IMR-90 (cell line): ENCODE data around the gene PSME3. TPM values are rescaled to one million over a fixed set of nuclear protein-coding genes. Genes with fewer than 3 reads are reported as not detected.

Experiments
- ATAC-seq: fragments of 200-7000 bp; cut with Tn5 transposase; 2 replicates; pipeline ENCODE4 v1.9.1; 2020; ENCODE audit warnings: low read depth, mild to moderate bottlenecking, moderate library complexity
- BruUV-seq: library from RNA; stranded (reverse); fragments of 400-500 nt; replicated peaks from 2 replicates; lab custom pipeline; 2021; lab: Mats Ljungman, UMichigan
- CTCF ChIA-PET: fragments of 300-600 bp; formaldehyde crosslinking; extraction: SDS; loops from one replicate; lab custom pipeline; 2021; ENCODE audit warnings: antibody characterized with exemption; lab: Yijun Ruan, JAX
- POLR2A ChIA-PET: fragments of 300-600 bp; sonication (Branson Sonifier 250); formaldehyde crosslinking; loops from one replicate; lab custom pipeline; 2022; ENCODE audit warnings: antibody characterized with exemption; ENCODE audit not compliant: unreplicated experiment; lab: Charles Lee
- DNase-seq: peaks from one replicate; pipeline ENCODE4 v3.0.0; 2013
- H2AFZ ChIP-seq: replicated peaks from 2 replicates; pipeline ENCODE3; 2013; ENCODE audit warnings: low read length, mild to moderate bottlenecking; ENCODE audit not compliant: poor library complexity
- H2AK5ac ChIP-seq: 2 replicates; pipeline ENCODE4 v1.6.1; 2013; ENCODE audit warnings: low read depth, low read length, inconsistent platforms
- H2AK9ac ChIP-seq: replicated peaks from 2 replicates; pipeline ENCODE3; 2013; ENCODE audit warnings: mild to moderate bottlenecking, low read depth, low read length, moderate library complexity; ENCODE audit not compliant: poor library complexity
- H2BK120ac ChIP-seq: 2 replicates; pipeline ENCODE4 v1.6.1; 2013; ENCODE audit warnings: low read depth, low read length, inconsistent platforms
- H2BK15ac ChIP-seq: 3 replicates; pipeline ENCODE4 v1.6.1; 2013; ENCODE audit warnings: low read depth, low read length, inconsistent platforms
- H2BK20ac ChIP-seq: 2 replicates; pipeline ENCODE4 v1.6.1; 2013; ENCODE audit warnings: low read depth, mild to moderate bottlenecking, inconsistent platforms, low read length, moderate library complexity
- H2BK5ac ChIP-seq: 2 replicates; pipeline ENCODE4 v1.6.1; 2013; ENCODE audit warnings: mild to moderate bottlenecking, low read depth, low read length, inconsistent platforms; ENCODE audit not compliant: poor library complexity, severe bottlenecking
- H3K14ac ChIP-seq: replicated peaks from 2 replicates; pipeline ENCODE4 v1.6.1; 2013; ENCODE audit warnings: low read depth, low read length, inconsistent platforms
- H3K18ac ChIP-seq: 2 replicates; pipeline ENCODE4 v1.6.1; 2013; ENCODE audit warnings: low read depth, low read length, control low read depth
- H3K23ac ChIP-seq: 2 replicates; pipeline ENCODE4 v1.6.1; 2013; ENCODE audit warnings: low read depth, low read length, inconsistent platforms
- H3K27ac ChIP-seq: 2 replicates; pipeline ENCODE4 v1.5.1; 2013; ENCODE audit warnings: mild to moderate bottlenecking, control low read depth, low read length; ENCODE audit not compliant: insufficient read depth
- H3K27me3 ChIP-seq: 2 replicates; pipeline ENCODE4 v1.6.1; 2013; ENCODE audit warnings: low read length; ENCODE audit not compliant: control insufficient read depth, insufficient read depth
- H3K36me3 ChIP-seq: 2 replicates; pipeline ENCODE4 v1.6.1; 2013; ENCODE audit warnings: low read length, mixed read lengths; ENCODE audit not compliant: control insufficient read depth, insufficient read depth
- H3K4ac ChIP-seq: 2 replicates; pipeline ENCODE4 v1.6.1; 2013; ENCODE audit warnings: low read depth, low read length, inconsistent platforms
- H3K4me1 ChIP-seq: 2 replicates; pipeline ENCODE4 v1.6.1; 2013; ENCODE audit warnings: low read length, mixed read lengths; ENCODE audit not compliant: control insufficient read depth, insufficient read depth
- H3K4me2 ChIP-seq: 2 replicates; pipeline ENCODE4 v1.6.1; 2013; ENCODE audit warnings: low read depth, mild to moderate bottlenecking, control low read depth, low read length, moderate library complexity
- H3K4me3 ChIP-seq: 2 replicates; pipeline ENCODE4 v1.5.1; 2013; ENCODE audit warnings: low read depth, mild to moderate bottlenecking, control low read depth, low read length, moderate library complexity; ENCODE audit not compliant: insufficient read depth
- H3K56ac ChIP-seq: 2 replicates; pipeline ENCODE4 v1.6.1; 2013; ENCODE audit warnings: low read length, inconsistent platforms; ENCODE audit not compliant: insufficient read depth; ENCODE audit errors: extremely low read depth
- H3K79me1 ChIP-seq, 2 experiments: 2 replicates each; pipeline ENCODE4 v1.6.1; 2013; ENCODE audit warnings: low read length in 2 of 2, inconsistent platforms in 1 of 2, low read depth in 1 of 2
- H3K9ac ChIP-seq: 2 replicates; pipeline ENCODE4 v1.6.1; 2013; ENCODE audit warnings: low read depth, low read length, control low read depth
- H3K9me1 ChIP-seq: 2 replicates; pipeline ENCODE4 v1.6.1; 2013; ENCODE audit warnings: low read length, inconsistent platforms; ENCODE audit not compliant: insufficient read depth
- H3K9me3 ChIP-seq: 2 replicates; pipeline ENCODE4 v1.6.1; 2013; ENCODE audit warnings: low read length; ENCODE audit not compliant: control insufficient read depth, insufficient read depth
- H4K20me1 ChIP-seq: 2 replicates; pipeline ENCODE4 v1.6.1; 2013; ENCODE audit warnings: low read length, inconsistent platforms; ENCODE audit not compliant: insufficient read depth
- H4K5ac ChIP-seq: 2 replicates; pipeline ENCODE4 v1.6.1; 2013; ENCODE audit warnings: mild to moderate bottlenecking, low read depth, low read length, control low read depth
- H4K8ac ChIP-seq, 2 experiments: 2 replicates each; pipeline ENCODE4 v1.6.1; 2013; ENCODE audit warnings: low read depth in 2 of 2, low read length in 2 of 2, control low read depth in 1 of 2, inconsistent platforms in 1 of 2
- H4K91ac ChIP-seq: 2 replicates; pipeline ENCODE4 v1.6.1; 2013; ENCODE audit warnings: low read depth, low read length, inconsistent platforms; ENCODE audit not compliant: insufficient read depth
- BHLHE40 ChIP-seq: fragments of 150-350 bp; IDR thresholded peaks from 2 replicates; pipeline ENCODE4 v1.6.1; 2016; ENCODE audit warnings: mild to moderate bottlenecking, low read depth, low read length
- CEBPB ChIP-seq: IDR thresholded peaks from 2 replicates; pipeline ENCODE4 v1.6.1; 2012; ENCODE audit warnings: low read depth, low read length, improper control_type of control experiment
- CHD1 ChIP-seq: IDR thresholded peaks from 2 replicates; pipeline ENCODE4 v1.6.1; 2012; ENCODE audit warnings: low read depth, low read length, improper control_type of control experiment
- CTCF ChIP-seq: conservative IDR thresholded peaks from 2 replicates; pipeline ENCODE4 v1.5.1; 2012; ENCODE audit warnings: mild to moderate bottlenecking, low read depth, low read length, improper control_type of control experiment
- FOS ChIP-seq: fragments of 150-350 bp; IDR thresholded peaks from 2 replicates; pipeline ENCODE4 v1.6.1; 2016; ENCODE audit warnings: low read depth, low read length
- MAFK ChIP-seq: IDR thresholded peaks from 2 replicates; pipeline ENCODE4 v1.6.1; 2012; ENCODE audit warnings: low read depth, low read length, improper control_type of control experiment
- MAZ ChIP-seq: IDR thresholded peaks from 2 replicates; pipeline ENCODE4 v1.6.1; 2012; ENCODE audit warnings: low read depth, mild to moderate bottlenecking, low read length, improper control_type of control experiment, moderate library complexity, borderline replicate concordance
- MXI1 ChIP-seq: IDR thresholded peaks from 2 replicates; pipeline ENCODE4 v1.6.1; 2012; ENCODE audit warnings: low read depth, mild to moderate bottlenecking, low read length, moderate library complexity, borderline replicate concordance
- NFE2L2 ChIP-seq: fragments of 150-350 bp; IDR thresholded peaks from 2 replicates; pipeline ENCODE4 v1.6.1; 2016; ENCODE audit warnings: low read depth, mild to moderate bottlenecking, low read length
- POLR2A ChIP-seq: IDR thresholded peaks from 2 replicates; pipeline ENCODE4 v1.6.1; 2012; ENCODE audit warnings: mild to moderate bottlenecking, low read depth, low read length
- RAD21 ChIP-seq: IDR thresholded peaks from 2 replicates; pipeline ENCODE4 v1.6.1; 2012; ENCODE audit warnings: low read length, improper control_type of control experiment
- RCOR1 ChIP-seq: IDR thresholded peaks from 2 replicates; pipeline ENCODE4 v1.6.1; 2012; ENCODE audit warnings: mild to moderate bottlenecking, low read length, improper control_type of control experiment; ENCODE audit not compliant: insufficient replicate concordance
- RFX5 ChIP-seq: IDR thresholded peaks from 2 replicates; pipeline ENCODE4 v1.8.0; 2012; ENCODE audit warnings: low read depth, mild to moderate bottlenecking, low read length, moderate library complexity
- SMC3 ChIP-seq: fragments of 150-350 bp; IDR thresholded peaks from 2 replicates; pipeline ENCODE4 v1.6.1; 2016; ENCODE audit warnings: low read depth, mild to moderate bottlenecking, antibody characterized with exemption, low read length, moderate library complexity
- WGBS, 2 experiments: methylation state at CpG; one replicate each; pipeline versions ENCODE4 v1.1.5 to v1.1.7; 2013; ENCODE audit warnings: missing lambda C conversion rate in 2 of 2; ENCODE audit not compliant: insufficient read length in 1 of 2; ENCODE audit errors: extremely low coverage in 2 of 2; 5-methylcytosine and 5-hydroxymethylcytosine counted together
- dilution Hi-C: fragments of 300-500 bp; cut with HindIII; formaldehyde crosslinking; loops from one replicate; pipeline ENCODE4 v1.14.3; 2018; ENCODE audit warnings: low sequenced_read_pairs; ENCODE audit not compliant: unreplicated experiment
- in situ Hi-C: fragments of 300-500 bp; cut with MboI; formaldehyde crosslinking; loops from 3 replicates; pipeline ENCODE4 v1.14.3; 2019; ENCODE audit warnings: low sequenced_read_pairs, inconsistent platforms, mixed read lengths
- intact Hi-C: fragments of 100-400 bp; cut with micrococcal nuclease; formaldehyde crosslinking; loops from 2 replicates; pipeline ENCODE4 v1.10.0; 2022
- polyA plus RNA-seq, 3 experiments: library from polyadenylated mRNA; depleted of rRNA; stranded (reverse); fragments of >200 nt; gene quantifications; 2 replicates each; pipeline ENCODE4 v1.2.3, GENCODE V29; 2012; ENCODE audit warnings: low replicate concordance in 1 of 3
- total RNA-seq: library from RNA; depleted of rRNA; stranded (reverse); fragments of >200 nt; gene quantifications from 2 replicates; pipeline ENCODE4 v1.2.3, GENCODE V29; 2012
- TF ChIP-seq, protein P1 (sequence below): fragments of 150-350 bp; IDR thresholded peaks from 2 replicates; pipeline ENCODE4 v1.6.1; 2016; ENCODE audit warnings: low read depth, mild to moderate bottlenecking, low read length, moderate library complexity, borderline replicate concordance
- TF ChIP-seq, protein P2 (sequence below): fragments of 150-350 bp; IDR thresholded peaks from 2 replicates; pipeline ENCODE4 v1.6.1; 2017; ENCODE audit warnings: mild to moderate bottlenecking, antibody characterized with exemption, low read length, low read depth

PSME3 gene
- total and polyA plus RNA-seq, 2 of the 4 experiments (the other 2 are of a cell fraction) = 72.4 to 100 TPM

DNA sequence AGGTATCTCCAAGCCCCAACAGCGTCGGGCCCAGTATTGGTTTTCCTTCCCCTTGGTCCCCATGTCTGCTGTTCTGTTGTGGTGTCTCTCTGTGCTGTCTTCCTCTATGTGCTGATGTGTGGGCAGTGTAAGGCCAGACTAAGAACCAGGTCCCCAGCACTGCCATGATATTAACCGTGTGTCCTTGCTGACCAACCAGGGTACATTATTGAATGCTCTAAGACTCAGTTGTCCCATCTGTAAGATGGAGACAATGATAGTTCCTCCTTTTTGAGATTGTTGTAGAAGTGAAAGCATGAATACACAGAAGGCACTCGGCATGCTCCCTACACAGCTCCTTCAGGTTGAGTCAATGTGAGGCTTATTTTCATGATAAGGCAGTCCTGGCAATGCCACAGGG is 38.5 kb downstream of the PSME3 start:
- no peak overlapping the region for H2BK20ac ChIP-seq
- no peak overlapping the region for H3K27ac ChIP-seq
- H2AK5ac ChIP-seq = no peak overlapping the region
- no peak overlapping the region for H2AFZ ChIP-seq
- dilution Hi-C loops = no loop called here
- H3K4ac ChIP-seq = no peak overlapping the region
- H3K9me1 ChIP-seq = no peaks in the 10 kb centered on the region
- in situ Hi-C loops = no loop called here
- H3K56ac ChIP-seq = no peak overlapping the region
- H3K79me1 ChIP-seq = no peaks in the 10 kb centered on the region
- H4K5ac ChIP-seq = no peak overlapping the region
- BruUV-seq = no TSS peak
- no peak for DNase-seq
- ChIA-PET POLR2A (no interaction called here), CTCF (no interaction called here)
- H3K18ac ChIP-seq = no peak overlapping the region
- 67% methylated on average over 1 of the region's 4 CpGs; no CpG with 5 or more reads in 1 of the 2 experiments for WGBS, 2 experiments
- H3K27me3 ChIP-seq = peaks cover 13% of the 10 kb centered on the region
- ATAC-seq = no peak
- no peaks in the 10 kb centered on the region for H4K20me1 ChIP-seq
- no peak overlapping the region for H3K4me2 ChIP-seq
- intact Hi-C loops = no loop called here
- no peak overlapping the region for H4K8ac ChIP-seq
- no peak overlapping the region for H2BK15ac ChIP-seq
- H3K9ac ChIP-seq = no peak overlapping the region
- H3K4me3 ChIP-seq = no peak overlapping the region
- H3K4me1 ChIP-seq = peaks cover 2% of the 10 kb centered on the region; the same call in 1 of the 2 replicates
- H4K91ac ChIP-seq = no peak overlapping the region
- no peak overlapping the region for H3K23ac ChIP-seq
- no peak overlapping the region for H2BK5ac ChIP-seq
- no peak overlapping the region for H3K14ac ChIP-seq
- no peak overlapping the region for H2AK9ac ChIP-seq
- no peak overlapping the region for H2BK120ac ChIP-seq
- no peaks in the 10 kb centered on the region for H3K36me3 ChIP-seq
- H3K9me3 ChIP-seq = peaks cover 7% of the 10 kb centered on the region
- no peak for TF ChIP-seq MAFK
- TF ChIP-seq BHLHE40 = no peak
- TF ChIP-seq NFE2L2 = no peak
- TF ChIP-seq CHD1 = no peak
- TF ChIP-seq MAZ = no peak
- TF ChIP-seq RAD21 = no peak
- TF ChIP-seq, protein P1, sequence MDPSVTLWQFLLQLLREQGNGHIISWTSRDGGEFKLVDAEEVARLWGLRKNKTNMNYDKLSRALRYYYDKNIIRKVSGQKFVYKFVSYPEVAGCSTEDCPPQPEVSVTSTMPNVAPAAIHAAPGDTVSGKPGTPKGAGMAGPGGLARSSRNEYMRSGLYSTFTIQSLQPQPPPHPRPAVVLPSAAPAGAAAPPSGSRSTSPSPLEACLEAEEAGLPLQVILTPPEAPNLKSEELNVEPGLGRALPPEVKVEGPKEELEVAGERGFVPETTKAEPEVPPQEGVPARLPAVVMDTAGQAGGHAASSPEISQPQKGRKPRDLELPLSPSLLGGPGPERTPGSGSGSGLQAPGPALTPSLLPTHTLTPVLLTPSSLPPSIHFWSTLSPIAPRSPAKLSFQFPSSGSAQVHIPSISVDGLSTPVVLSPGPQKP = no peak
- TF ChIP-seq CTCF = no peak
- no peak for TF ChIP-seq RFX5
- TF ChIP-seq, protein P2, sequence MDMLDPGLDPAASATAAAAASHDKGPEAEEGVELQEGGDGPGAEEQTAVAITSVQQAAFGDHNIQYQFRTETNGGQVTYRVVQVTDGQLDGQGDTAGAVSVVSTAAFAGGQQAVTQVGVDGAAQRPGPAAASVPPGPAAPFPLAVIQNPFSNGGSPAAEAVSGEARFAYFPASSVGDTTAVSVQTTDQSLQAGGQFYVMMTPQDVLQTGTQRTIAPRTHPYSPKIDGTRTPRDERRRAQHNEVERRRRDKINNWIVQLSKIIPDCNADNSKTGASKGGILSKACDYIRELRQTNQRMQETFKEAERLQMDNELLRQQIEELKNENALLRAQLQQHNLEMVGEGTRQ = no peak
- TF ChIP-seq POLR2A = no peak
- no peak for TF ChIP-seq SMC3
- TF ChIP-seq CEBPB = no peak
- no peak for TF ChIP-seq FOS
- TF ChIP-seq RCOR1 = no peak
- TF ChIP-seq MXI1 = no peak
